Body of pancreas (tissue), 4 donors: Measurements from ENCODE around the gene NMT2.

ENCODE experiments used
- CTCF ChIP-seq, 7 experiments: fragments of 450-650 bp in 4 of 7; fragments of 200-600 bp in 3 of 7; sonication (generic) in 3 of 7; IDR thresholded peaks; one replicate each; pipeline ENCODE4 v1.5.1; 2016 to 2019; ENCODE audit warnings: antibody characterized with exemption in 7 of 7
- POLR2A ChIP-seq, 3 donors: fragments of 450-650 bp; IDR thresholded peaks; one replicate each; pipeline ENCODE4 v1.6.1; 2016; ENCODE audit warnings: antibody characterized with exemption in 3 of 3, mild to moderate bottlenecking in 2 of 3

- TF ChIP-seq CTCF (IDR thresholded peaks at IDR 0.05) (no peak), POLR2A (IDR thresholded peaks at IDR 0.05) (no peak)
Measured at GRCh38 chr10:15202639-15203038, 34.1 kb upstream of the NMT2 start.
